KMS-11 (cell line): ENCODE measurements around the gene PRMT2.

ENCODE experiments used
- H2AFZ ChIP-seq: fragments of 200-600 bp; sonication (generic); 2 replicates; pipeline ENCODE4 v1.6.1; 2016; ENCODE audit warnings: antibody characterized with exemption, mixed run types, low read depth
- H3K27ac ChIP-seq: fragments of 200-600 bp; sonication (generic); 2 replicates; pipeline ENCODE4 v1.6.1; 2016; ENCODE audit warnings: mild to moderate bottlenecking, mixed run types
- H3K27me3 ChIP-seq: fragments of 200-600 bp; sonication (generic); 2 replicates; pipeline ENCODE4 v1.6.1; 2017; ENCODE audit warnings: mild to moderate bottlenecking, low read depth, mixed run types, moderate library complexity; ENCODE audit not compliant: insufficient read depth
- H3K36me3 ChIP-seq: fragments of 200-600 bp; sonication (generic); 2 replicates; pipeline ENCODE4 v1.6.1; 2017; ENCODE audit warnings: mild to moderate bottlenecking, mixed run types; ENCODE audit not compliant: insufficient read depth
- H3K4me1 ChIP-seq: fragments of 200-600 bp; sonication (generic); 2 replicates; pipeline ENCODE4 v1.6.1; 2016; ENCODE audit warnings: mild to moderate bottlenecking, low read depth, mixed run types; ENCODE audit not compliant: poor library complexity, severe bottlenecking
- H3K4me2 ChIP-seq: fragments of 200-600 bp; sonication (generic); 2 replicates; pipeline ENCODE4 v1.7.0; 2016; ENCODE audit warnings: mild to moderate bottlenecking, mixed run types
- H3K4me3 ChIP-seq: fragments of 200-600 bp; sonication (generic); IDR thresholded peaks from 2 replicates; pipeline ENCODE4 v1.6.1; 2017; ENCODE audit warnings: low read depth, low read length, mixed read lengths; ENCODE audit not compliant: insufficient read depth
- H3K79me2 ChIP-seq: fragments of 200-600 bp; sonication (generic); 2 replicates; pipeline ENCODE4 v1.6.1; 2016; ENCODE audit warnings: low read depth, mixed run types; ENCODE audit not compliant: insufficient read depth
- H3K9ac ChIP-seq: fragments of 200-600 bp; sonication (generic); 2 replicates; pipeline ENCODE4 v1.6.1; 2016; ENCODE audit warnings: mild to moderate bottlenecking, mixed run types
- H4K20me1 ChIP-seq: fragments of 200-600 bp; sonication (generic); 2 replicates; pipeline ENCODE4 v1.6.1; 2016; ENCODE audit warnings: mild to moderate bottlenecking, mixed run types; ENCODE audit not compliant: insufficient read depth
- TF ChIP-seq, protein P1 (sequence below): fragments of 200-600 bp; sonication (generic); conservative IDR thresholded peaks from 2 replicates; pipeline ENCODE4 v1.6.1; 2017; ENCODE audit warnings: low read depth, mild to moderate bottlenecking, antibody characterized with exemption, low read length, moderate library complexity, mixed read lengths

PRMT2 gene

DNA sequence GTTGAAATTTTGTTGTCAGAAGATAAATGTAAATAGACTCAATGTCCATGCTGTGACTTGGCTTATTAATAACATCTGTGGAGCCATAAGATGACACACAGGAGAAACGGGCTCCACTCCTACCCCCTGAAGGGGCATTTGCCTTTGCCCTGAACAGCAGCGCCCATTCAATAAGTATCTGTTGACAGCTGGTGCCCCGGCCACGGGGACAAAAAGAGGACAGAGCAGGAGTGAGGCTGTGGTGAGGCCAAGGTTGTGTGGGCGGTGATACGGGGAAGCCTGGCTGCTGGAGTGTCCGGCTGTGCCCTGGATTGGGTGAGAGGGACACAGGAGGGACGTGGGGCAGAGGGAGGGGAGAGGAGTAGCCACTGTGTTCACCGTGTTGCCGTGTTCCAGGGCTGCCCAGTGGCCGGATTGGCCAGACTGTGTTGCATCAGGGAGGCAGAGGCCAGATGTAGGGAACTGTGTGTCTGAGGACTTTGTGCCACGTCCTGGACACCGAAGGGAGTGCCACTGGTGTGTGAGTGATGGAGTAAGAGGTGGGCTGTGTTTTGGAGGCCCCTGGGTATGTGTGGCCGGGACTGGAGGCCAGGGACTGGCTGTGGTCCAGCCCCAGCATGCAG lies 15.1 kb downstream of the PRMT2 start:
- H3K79me2 ChIP-seq: no peaks in the 10 kb centered on the region
- no peak overlapping the region for H3K9ac ChIP-seq
- H3K36me3 ChIP-seq: peaks cover 8% of the 10 kb centered on the region; the same call in 1 of the 2 replicates
- TF ChIP-seq, protein P1, sequence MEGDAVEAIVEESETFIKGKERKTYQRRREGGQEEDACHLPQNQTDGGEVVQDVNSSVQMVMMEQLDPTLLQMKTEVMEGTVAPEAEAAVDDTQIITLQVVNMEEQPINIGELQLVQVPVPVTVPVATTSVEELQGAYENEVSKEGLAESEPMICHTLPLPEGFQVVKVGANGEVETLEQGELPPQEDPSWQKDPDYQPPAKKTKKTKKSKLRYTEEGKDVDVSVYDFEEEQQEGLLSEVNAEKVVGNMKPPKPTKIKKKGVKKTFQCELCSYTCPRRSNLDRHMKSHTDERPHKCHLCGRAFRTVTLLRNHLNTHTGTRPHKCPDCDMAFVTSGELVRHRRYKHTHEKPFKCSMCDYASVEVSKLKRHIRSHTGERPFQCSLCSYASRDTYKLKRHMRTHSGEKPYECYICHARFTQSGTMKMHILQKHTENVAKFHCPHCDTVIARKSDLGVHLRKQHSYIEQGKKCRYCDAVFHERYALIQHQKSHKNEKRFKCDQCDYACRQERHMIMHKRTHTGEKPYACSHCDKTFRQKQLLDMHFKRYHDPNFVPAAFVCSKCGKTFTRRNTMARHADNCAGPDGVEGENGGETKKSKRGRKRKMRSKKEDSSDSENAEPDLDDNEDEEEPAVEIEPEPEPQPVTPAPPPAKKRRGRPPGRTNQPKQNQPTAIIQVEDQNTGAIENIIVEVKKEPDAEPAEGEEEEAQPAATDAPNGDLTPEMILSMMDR: no peak
- H3K4me2 ChIP-seq: no peak overlapping the region
- H3K4me1 ChIP-seq: no peaks in the 10 kb centered on the region
- H4K20me1 ChIP-seq: no peaks in the 10 kb centered on the region
- H3K4me3 ChIP-seq: no peak overlapping the region
- H3K27ac ChIP-seq: no peak overlapping the region
- H3K27me3 ChIP-seq: no peaks in the 10 kb centered on the region
- H2AFZ ChIP-seq: no peak overlapping the region

DNA sequence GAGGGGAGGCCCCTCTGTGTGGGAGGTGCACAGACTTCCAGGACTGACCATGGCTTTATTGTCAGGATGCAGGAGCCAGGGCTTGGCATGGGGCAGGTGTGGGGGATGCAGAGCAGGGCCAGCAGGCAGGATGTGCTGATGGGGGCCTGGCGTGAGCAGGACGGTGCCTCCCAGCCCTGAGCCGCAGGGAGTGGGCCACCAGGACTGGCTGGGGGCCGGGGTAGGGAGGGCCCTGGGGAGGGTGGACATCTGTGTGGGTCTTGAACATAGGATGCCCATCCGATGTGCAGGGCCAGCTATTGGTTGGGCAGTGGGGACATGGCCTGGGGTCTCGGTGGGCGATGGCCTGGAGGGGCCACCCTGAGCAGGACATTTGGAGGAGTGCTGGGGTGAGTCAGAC lies 15.6 kb downstream of the PRMT2 start:
- no peak overlapping the region for H3K27ac ChIP-seq
- no peak overlapping the region for H3K4me3 ChIP-seq
- no peak overlapping the region for H3K4me2 ChIP-seq
- no peaks in the 10 kb centered on the region for H4K20me1 ChIP-seq
- peaks cover 8% of the 10 kb centered on the region; the same call in 1 of the 2 replicates for H3K36me3 ChIP-seq
- no peak overlapping the region for H2AFZ ChIP-seq
- no peaks in the 10 kb centered on the region for H3K27me3 ChIP-seq
- H3K79me2 ChIP-seq: no peaks in the 10 kb centered on the region
- H3K9ac ChIP-seq: no peak overlapping the region
- no peaks in the 10 kb centered on the region for H3K4me1 ChIP-seq
- TF ChIP-seq, protein P1: no peak

DNA sequence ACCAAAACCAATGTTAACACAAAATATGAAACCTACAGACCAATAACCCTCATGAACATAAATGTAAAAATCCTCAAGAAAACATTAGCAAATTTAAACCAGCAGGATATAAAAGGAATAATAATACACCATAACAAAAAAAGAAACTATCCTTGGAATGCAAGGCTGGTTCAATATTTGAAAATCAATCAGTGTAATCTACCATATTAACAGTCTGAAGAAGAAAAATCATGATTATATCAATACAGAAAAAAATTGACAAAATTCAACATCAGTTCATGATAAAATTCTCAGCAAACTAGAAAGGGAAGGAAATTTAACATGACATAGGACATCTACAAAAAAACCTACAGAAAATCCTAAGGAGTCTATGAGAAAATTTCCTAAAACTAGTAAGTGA lies 19.8 kb downstream of the PRMT2 start:
- peaks cover 8% of the 10 kb centered on the region; the same call in 1 of the 2 replicates for H3K36me3 ChIP-seq
- H3K79me2 ChIP-seq: no peaks in the 10 kb centered on the region
- H2AFZ ChIP-seq: no peak overlapping the region
- no peaks in the 10 kb centered on the region for H3K4me1 ChIP-seq
- no peaks in the 10 kb centered on the region for H4K20me1 ChIP-seq
- H3K4me2 ChIP-seq: no peak overlapping the region
- no peak overlapping the region for H3K9ac ChIP-seq
- H3K27me3 ChIP-seq: no peaks in the 10 kb centered on the region
- no peak overlapping the region for H3K27ac ChIP-seq
- no peak overlapping the region for H3K4me3 ChIP-seq
- TF ChIP-seq, protein P1: no peak

DNA sequence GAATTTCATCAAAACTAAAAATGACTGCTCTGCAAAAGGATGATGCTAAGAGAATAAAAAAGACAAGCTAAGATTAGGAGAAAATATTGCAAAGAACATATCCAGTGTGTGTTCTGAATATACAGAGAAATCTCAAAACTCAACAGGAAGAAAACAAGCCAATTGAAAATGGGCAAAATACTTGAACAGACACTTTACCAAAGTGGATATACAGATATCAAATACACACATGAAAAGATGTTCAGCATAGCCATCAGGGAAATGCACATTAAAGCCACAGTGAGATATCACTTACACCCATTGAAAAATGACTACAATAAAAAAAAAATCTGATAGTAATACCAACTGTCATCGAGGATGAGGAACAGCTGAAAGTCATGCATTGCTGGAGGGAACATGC lies 21.3 kb downstream of the PRMT2 start:
- Histone ChIP-seq H3K4me2 (no peak overlapping the region), H3K27me3 (no peaks in the 10 kb centered on the region), H2AFZ (no peak overlapping the region), H3K9ac (no peak overlapping the region), H3K79me2 (no peaks in the 10 kb centered on the region), H4K20me1 (no peaks in the 10 kb centered on the region), H3K36me3 (peaks cover 8% of the 10 kb centered on the region; the same call in 1 of the 2 replicates), H3K27ac (no peak overlapping the region), H3K4me1 (no peaks in the 10 kb centered on the region), H3K4me3 (no peak overlapping the region)
- TF ChIP-seq, protein P1: no peak
